Sigmoid colon (tissue), 3 donors: ENCODE measurements around the gene MDGA2.

ENCODE experiments used
- POLR2A ChIP-seq, 2 donors: fragments of 450-650 bp; IDR thresholded peaks; one replicate each; pipeline ENCODE4 v1.6.1; 2016; ENCODE audit warnings: antibody characterized with exemption in 2 of 2, mild to moderate bottlenecking in 2 of 2, moderate library complexity in 2 of 2
- TF ChIP-seq, protein P1 (sequence below), 4 experiments: fragments of 450-650 bp in 3 of 4; fragments of 200-600 bp in 1 of 4; IDR thresholded peaks; one replicate each; pipeline ENCODE4 v1.5.1; 2016 to 2019; ENCODE audit warnings: antibody characterized with exemption in 4 of 4, mild to moderate bottlenecking in 3 of 4, moderate library complexity in 2 of 4

DNA sequence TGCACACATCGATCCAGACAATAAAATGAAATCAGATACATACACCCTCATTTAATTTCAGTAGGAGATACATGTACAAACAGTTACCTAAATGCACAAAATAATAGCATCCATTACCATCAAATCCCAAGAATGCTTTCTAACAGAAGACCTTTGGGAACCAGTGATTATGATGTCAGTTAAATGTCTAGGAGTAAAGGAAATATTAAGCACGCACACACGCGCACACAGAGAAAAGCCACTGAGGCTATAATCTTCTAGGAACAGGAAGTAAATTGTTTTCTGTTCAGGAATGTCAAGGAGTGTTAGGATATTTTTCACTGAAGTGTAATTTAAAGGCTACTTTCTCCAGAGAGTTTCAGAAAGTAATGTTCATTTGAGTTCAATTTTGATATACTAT, 250.1 kb downstream of the MDGA2 start:
- TF ChIP-seq, protein P1, sequence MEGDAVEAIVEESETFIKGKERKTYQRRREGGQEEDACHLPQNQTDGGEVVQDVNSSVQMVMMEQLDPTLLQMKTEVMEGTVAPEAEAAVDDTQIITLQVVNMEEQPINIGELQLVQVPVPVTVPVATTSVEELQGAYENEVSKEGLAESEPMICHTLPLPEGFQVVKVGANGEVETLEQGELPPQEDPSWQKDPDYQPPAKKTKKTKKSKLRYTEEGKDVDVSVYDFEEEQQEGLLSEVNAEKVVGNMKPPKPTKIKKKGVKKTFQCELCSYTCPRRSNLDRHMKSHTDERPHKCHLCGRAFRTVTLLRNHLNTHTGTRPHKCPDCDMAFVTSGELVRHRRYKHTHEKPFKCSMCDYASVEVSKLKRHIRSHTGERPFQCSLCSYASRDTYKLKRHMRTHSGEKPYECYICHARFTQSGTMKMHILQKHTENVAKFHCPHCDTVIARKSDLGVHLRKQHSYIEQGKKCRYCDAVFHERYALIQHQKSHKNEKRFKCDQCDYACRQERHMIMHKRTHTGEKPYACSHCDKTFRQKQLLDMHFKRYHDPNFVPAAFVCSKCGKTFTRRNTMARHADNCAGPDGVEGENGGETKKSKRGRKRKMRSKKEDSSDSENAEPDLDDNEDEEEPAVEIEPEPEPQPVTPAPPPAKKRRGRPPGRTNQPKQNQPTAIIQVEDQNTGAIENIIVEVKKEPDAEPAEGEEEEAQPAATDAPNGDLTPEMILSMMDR (IDR thresholded peaks at IDR 0.05): no peak
- TF ChIP-seq POLR2A (IDR thresholded peaks at IDR 0.05): no peak
